Stimulated activated CD4-positive, alpha-beta T cell treated with anti-CD3 and anti-CD28 coated beads, TNF-alpha, amount 100 ng/mL, for 48 hours (primary cell): ENCODE data around the gene DPYSL4.

ENCODE experiments used
- DNase-seq, 3 donors: peaks; one replicate each; pipeline ENCODE4 v3.0.0-alpha.2; 2020; ENCODE audit warnings: low read depth in 3 of 3

DPYSL4 gene

DNA sequence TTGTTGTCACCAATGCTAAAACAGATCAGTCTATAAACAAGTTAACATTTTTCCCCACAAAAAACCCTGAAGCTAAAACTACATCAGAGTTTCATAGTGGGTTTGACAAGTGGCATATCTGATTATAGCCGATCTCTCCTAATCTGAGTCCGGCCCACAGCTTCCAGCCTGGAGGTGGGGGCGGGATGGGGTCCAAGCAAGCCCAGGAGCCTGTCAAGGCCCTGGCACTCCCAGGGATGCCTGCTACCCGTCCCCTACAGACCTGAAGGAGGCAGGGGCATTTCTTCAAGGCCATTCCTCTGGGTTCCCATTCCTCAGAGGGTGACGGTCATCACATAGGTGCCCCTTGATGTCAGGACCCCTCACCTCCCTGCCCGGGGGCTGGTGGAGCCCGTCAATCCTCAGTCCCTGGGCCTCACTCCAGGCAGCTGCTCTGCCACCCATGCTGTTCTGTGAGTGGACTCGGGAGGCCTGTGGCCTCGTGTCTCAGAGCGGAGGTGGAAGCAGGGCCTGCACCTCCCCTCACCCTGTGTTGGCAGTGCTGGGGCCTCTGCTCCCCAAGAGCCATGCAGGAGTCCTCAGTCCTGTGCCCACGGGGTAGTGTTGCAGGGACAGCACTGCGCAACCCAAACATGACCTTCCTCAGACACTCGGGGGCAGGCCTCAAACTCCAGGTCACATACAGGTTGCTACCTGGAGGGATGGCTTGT is 8.8 kb downstream of the DPYSL4 start:
- no peak for DNase-seq

DNA sequence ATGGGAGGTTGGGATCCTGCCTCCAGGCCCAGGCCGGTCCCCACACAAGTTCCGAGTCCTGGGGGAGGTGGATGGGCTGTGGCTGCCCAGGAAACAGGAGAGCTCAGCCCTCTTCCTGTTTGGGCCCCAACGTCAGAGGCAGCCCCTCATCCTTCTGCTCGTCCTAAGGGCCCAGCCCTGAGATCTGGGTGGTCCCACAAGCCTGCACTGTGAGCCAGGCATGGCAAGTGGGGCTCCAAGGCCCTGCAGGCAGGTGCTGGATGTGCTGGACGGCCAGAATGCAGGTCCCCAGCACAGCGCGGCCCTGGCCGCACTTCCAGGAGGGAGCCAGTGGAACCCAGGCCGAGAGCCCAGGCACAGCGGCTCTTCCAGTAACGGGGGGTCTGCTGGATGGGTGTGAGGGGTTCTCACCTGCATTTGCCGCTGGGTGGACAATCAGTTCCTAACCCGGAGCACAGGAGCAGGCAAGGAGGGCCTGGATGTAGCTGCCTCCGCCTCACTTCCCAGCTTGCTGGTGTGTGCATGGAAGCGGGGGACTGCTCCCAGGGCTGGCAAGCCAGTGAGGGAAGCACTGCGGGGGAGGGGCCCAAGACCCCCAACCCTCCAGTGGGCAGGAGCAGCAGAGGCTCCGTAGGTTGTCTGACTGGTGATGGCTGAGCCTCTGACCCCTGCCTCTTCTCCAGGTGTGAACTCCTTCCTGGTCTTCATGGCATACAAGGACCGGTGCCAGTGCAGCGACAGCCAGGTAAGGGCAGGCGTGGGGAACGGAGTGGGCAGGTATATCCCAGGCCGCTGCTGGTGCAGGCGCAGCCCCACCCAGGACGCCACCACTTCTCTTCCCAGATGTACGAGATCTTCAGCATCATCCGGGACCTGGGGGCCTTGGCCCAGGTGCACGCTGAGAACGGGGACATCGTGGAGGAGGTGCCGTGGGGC is 9.7 kb downstream of the DPYSL4 start:
- no peak for DNase-seq

DNA sequence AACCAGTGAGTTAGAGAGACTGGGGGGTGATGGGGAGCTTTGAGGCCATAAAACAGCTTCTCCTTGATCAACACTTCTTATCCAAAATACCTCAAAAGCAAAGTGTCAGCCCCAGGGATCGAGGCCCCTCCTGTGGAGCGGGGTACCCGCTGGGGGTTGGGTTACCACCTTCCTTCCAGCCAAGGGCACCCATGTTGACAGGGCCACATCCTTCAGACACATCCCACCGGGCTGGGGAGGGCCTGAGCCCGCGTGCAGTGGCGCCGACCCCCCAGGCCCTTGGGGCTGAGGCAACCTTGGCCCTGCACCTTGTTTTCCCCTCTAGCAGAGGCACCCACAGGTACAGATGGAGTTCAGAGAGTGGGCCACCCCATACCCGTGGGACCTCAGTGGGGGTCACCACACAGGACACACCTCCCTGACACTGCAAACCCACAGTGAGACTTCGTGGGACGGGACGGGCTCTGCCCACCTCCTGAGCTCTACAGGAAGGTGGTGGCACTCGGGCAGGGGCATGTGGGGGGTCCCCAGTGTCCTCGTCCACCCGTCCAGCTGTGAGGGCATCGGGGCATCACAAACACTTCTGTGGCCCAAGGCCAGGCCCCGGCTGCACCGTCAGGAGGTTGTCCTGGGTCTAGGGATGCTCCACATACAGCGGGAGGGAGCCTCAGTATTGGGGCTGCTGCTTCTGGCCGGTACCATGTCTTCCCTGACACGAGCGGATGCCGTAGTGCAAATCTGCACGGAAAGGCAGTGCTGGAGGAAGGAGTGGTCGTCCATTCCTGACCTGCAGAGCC is 10.7 kb downstream of the DPYSL4 start:
- DNase-seq: no peak

DNA sequence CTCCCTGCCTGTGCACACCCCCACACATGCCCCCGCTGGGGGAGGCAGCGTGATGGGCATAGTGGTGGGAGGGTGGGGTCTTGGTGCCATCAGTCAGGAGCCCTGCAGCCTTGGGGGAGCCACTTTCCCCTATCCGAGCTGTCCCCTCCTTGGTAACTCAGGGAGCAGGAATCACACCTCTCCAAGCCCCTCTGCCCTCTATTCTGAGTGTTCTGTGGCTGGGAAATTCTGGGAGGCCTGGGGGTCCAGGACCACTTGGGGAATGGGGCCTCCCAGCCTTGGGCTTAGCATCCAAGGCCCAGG is 11.3 kb downstream of the DPYSL4 start:
- DNase-seq: no peak

DNA sequence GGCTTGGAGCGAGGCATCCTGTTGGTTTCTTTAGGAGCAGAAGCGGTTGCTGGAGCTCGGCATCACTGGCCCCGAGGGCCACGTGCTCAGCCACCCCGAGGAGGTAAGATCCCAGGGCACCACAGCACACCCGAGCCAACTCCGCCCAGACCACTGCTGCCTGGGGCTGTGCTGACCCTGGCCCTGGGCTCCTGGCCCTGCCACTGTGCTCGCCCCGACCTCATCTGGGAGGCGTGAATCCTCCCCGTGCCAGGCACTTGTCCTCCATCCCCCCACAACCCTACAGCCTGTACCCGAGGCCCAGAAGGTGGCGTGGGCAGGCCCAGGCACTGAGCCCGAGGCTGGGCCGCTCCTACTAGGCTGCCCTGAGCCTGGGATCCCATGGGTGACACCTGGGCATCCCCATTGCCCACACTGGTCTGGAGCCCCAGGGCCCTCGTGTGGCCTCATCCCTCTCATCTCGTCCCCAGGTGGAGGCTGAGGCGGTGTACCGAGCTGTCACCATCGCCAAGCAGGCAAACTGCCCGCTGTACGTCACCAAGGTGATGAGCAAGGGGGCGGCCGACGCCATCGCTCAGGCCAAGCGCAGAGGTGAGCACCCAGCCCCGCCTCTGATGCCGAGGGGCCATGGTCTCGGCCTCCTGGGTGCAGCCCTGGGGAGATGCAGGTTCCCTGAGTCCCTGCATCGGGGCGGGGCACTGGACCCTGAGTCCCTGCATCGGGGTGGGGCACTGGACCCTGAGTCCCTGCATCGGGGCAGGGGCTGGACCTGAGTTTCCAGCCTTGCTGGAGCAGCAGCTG is 11.8 kb downstream of the DPYSL4 start:
- no peak for DNase-seq

DNA sequence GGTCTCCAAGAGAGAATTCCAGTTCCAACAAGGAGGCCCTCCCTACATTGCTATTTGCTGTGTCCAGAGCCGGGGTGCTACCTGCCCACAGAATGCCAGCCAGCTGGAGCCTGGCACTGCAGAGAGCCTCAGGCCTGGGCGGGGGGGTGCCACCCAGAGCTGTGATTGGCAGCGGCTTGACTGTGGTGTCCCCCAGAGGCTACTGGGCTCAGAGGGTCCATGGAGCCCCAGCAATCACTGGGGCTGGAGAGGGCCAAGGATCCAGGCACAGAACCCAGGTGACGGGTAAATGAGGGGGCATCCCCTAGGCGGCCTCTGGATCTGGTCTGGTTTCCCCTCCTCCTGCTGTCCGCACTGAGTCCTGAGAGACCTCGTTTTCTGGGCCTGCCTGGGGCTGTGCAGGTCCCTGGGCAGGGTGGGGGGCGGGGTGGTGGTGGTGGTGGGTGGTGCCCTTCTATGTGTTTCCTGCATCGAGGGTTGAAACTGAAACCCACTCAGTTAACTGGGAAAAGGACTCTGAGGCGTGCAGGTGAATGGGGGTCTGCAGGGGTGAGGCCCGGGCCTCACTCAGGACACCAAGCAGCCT is 12.6 kb downstream of the DPYSL4 start:
- DNase-seq: no peak

DNA sequence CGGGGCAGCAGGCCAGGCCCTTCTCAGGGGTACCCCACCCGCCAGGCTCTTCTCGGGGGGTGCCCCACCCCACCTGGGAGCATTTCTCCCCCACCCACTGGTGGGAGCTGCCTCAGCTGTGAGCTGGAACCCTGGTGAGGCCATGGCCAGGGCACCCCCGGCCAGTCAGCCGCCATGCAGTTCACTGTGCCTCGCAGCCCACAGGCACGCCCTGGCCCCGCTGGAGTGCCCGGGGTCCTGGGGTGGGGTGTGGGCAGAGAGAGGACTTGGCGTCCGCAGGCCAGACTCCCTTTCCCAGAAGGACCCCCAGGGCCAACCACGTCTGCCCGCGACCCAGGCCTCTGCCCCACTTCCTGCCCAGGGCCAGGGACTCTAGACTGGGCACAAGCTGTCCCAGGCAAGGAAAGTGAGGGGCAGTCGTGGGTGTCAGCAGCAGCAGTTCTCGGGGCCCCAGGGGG is 13.1 kb downstream of the DPYSL4 start:
- DNase-seq: no peak

DNA sequence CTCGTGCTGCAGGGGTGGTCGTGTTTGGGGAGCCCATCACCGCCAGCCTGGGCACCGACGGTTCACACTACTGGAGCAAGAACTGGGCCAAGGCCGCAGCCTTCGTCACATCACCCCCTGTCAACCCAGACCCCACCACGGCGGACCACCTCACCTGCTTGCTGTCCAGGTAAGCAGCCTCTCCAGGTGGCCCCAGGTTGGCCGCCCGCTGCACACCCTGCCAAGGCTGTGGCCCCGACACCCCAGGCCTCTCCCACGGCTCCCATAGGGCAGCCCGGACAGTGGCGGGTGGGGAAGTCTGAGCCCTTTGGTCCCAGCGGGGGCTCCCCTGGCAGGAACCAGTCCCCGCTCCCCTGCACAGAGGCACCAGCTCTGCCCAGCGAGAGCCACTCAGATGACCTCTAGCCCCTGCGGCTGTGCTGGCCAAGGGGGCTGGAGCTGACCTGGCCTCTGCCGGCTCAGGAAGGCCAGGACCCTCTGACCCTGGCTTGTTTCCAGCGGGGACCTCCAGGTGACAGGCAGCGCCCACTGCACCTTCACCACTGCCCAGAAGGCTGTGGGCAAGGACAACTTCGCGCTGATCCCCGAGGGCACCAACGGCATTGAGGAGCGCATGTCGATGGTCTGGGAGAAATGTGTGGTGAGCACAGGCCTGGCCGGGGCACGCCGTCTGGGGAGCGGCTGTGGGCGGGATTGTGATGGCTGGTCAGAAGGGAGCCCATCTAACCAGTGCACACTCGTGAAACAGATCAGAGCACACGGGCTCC is 13.8 kb downstream of the DPYSL4 start:
- DNase-seq: no peak

DNA sequence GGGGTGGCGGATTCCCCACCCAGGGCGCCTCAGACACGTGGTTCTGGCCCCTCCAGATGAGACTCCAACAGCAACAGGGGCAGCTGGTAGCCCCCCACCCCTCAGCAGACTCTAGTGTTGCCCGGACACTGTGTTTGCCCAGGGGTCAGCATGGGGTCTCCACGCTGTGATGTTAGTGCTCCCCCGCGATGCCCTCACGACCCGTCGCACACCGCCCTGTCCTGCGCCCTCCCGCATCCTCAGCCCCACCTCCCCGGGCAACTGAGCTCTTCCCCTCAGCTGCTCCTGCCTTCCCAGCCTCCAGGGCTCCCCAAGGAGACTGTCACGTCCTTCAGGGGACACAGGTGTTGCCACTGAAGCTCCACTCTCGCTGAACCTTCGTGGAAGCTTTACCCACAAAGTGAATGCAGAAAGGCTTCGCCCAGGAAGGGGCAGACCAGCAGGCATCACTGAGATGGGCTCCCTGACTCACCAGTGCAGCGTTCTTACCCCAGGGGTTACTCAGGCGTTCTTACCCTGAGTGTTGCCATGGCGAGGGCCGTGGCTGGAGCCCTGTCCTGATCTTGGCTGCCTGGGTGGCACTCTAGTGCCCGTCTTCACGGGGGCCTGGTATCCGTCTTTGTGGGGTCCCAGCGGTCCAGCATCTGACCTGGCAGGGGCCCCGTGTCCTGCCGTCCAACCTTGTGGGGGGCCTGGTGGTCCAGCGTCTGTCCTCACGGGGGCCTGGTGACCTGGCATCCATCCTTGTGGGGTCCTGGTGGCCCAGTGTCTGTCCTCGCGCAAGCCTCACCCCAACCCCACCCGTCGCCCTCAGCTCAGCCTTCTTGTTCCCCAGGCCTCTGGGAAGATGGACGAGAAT is 14.6 kb downstream of the DPYSL4 start:
- no peak for DNase-seq

DNA sequence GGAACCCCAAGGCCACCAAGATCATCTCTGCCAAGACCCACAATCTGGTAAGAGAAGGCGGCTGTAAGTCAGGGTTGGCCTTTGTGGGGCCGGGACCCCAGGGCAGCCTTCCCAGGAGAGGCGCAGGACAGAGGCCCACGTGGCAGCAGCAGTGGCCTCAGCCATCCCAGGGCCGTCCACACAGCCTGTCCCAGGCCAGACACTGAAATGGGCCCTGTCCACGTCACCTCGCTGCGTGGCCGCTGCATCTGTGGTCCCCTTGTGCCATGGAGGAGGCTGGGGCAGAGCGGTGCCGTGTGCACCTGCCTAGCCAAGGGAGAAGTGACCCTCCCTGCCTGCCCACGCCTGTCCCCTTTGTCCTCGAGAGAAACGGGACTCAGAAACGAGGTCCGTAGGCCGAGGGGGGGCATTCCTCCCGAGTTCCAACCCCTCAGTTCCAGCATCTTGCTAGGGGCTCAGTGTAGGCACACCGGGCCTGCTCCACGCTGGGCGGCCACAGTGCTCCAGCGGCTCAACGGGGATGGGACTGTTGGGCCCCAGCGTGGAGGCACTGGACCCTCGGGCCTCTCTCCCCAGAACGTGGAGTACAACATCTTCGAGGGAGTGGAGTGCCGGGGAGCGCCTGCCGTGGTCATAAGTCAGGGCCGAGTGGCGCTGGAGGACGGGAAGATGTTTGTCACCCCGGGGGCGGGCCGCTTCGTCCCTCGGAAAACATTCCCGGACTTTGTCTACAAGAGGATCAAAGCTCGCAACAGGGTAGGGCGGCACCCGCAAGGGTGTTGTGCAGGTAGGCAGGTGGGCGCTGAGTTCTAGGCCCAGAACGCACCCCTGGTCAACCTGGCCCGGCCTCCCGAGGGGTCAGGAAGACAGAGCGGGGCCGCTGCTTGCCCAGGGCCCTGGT is 15.6 kb downstream of the DPYSL4 start:
- no peak for DNase-seq

DNA sequence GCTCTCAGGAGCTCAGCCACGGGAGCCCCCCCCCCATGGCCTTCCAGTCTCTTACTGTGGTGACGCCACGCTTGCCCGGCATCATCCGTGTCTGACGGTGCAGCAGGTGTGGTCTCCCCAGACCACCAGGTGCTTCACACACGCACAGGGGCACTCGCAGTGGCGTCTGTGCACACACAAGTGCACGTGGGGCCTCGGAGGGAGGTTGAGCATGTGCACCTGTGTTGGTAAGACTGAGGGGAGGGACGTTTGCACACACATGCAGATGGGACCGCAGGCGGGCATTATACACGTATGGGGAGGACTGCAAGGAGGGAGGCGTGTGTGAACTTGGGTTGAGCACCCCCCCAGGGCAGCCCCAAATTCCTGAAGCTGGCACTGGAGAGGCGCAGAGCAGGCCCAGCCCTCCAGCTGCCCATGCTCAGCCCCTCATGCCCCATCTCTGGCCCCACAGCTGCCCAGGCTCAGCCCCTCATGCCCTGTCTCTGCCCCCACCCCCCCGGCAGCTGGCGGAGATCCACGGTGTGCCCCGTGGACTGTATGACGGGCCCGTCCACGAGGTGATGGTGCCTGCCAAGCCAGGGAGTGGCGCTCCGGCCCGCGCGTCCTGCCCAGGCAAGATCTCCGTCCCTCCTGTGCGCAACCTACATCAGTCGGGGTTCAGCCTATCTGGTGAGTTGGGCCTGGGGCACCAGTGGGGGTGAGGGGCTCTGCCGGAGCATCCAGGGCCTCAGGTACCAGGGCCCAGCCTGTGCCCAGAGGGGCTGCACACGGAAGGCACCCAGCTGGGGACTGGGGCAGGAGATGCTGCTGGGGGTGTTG is 16.7 kb downstream of the DPYSL4 start:
- no peak for DNase-seq

DNA sequence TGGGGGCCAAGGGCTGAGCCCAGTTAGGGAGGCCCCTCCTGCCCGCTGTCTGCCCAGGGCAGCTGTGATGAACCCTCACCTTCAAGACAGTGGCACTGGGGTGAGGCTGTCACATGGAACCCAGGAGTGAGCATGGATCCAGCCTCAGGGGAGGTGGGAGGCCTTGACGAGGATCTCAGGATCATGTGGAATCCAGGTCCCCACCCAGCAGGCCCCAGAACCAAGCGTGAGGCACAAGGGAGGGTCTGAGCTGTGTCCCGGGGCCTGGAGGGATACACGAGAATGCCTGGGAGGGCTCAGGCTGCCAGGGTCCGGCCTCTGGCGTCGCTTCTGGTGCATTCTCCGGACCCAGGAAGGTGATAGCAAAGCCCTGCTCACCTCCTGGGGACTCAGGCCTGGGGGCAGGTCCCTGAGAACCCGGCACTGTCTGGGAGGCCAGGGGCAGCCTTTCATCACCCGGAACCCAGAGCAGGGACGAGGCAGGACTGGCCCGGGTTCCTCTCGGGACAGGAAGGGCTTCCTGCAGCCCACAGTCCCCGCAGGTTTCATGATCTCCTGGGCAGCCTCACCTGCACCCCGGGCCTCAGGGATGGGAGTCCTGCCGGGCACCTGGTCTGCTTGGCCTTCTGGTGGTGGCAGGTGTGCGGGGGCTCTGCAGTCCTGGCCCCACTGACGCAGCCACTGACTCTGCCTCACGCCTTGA is 17.5 kb downstream of the DPYSL4 start:
- no peak for DNase-seq

DNA sequence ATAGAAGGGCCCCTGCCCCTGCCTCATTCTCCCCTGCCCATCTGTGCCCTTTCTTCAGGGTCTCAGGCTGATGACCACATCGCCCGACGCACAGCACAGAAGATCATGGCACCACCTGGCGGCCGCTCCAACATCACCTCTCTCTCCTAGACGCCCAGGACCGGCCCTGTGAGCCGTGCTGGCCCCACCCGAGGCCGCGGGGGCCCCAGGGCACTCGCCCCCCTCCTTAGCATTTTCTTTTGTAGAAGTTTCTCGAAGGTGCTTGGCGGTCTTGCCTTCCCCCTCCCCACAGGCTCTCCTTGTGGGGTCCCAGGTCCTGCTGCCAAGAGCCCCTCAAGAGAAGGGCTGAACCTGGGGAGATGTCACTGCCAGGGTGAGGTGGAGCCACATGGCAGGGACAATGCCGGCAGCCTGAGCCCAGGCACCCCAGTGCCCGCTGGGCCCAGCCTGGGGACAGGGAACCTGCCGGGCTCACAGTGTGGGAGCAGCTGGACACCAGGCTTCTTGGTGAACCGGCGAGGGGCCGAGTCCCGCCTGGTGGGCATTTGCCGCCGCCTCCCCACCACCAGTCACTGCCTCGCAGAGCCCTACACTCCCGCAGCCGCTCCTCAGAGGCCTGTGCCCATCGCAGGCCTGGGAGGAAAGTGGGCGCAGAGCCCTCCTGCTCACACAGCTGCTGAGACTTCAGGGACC is 18.2 kb downstream of the DPYSL4 start:
- DNase-seq: no peak

DNA sequence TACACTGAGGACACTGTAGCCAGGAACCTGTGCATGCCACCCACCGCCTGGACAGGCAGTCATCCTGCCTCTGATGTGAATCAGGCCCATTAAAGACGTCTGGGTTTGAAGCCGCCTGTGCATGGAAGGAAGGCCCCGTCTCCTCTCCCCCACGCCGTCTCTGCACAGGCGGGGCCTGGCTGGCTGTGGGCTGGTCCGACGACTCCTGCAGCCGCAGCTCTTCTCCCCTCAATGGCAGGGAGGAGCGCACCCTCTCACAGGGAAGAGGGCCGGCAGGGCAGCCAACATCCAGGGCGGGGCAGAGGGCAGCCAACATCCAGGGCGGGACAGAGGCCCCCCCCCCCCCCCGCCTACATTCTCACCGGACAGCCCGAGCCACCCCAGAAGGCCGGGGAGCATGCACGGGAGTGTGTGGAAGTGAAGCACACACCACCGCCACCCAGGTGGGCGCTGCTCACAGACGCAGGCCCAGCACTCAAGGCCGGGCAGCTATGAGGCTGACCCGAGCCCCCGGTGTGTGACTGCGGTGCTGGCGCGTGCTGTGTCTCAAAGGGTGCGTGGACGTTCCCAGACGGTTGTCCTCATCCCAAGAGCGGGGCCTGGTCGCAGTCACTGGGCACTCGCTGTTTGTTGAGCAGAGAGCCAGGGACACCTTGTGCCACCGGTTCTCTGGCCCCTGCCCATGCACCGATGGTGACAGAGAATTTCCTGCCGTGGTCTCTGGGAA is 19.1 kb downstream of the DPYSL4 start:
- no peak for DNase-seq

DNA sequence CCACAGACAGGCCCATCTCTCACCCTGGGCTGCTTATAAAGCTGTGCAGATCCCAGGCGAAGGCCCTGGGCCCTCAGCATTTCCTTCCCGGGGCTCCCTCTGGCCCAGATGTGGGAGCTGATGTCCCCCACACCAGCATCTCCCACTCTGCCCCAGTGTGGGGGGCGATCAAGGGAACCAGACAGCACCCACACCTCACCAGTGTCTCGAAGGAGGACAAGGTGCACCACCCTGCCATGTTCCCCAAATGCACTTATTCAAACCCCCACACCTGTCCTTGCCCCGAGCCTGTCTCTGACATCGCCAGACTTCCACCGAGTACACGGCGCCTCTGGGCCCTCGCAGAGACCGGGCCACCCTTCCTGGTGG is 19.6 kb downstream of the DPYSL4 start:
- DNase-seq: no peak
